MM.1S (cell line): Measurements from ENCODE around the gene SAE1.

ENCODE experiments used
- DNase-seq: peaks from one replicate; pipeline ENCODE4 v3.0.0-alpha.2; 2015
- H2AFZ ChIP-seq: fragments of 300-600 bp; sonication (generic); 2 replicates; pipeline ENCODE4 v1.6.0; 2016; ENCODE audit warnings: antibody characterized with exemption, low read length
- H3F3A ChIP-seq: fragments of 300-600 bp; sonication (generic); 2 replicates; pipeline ENCODE4 v1.6.1; 2016; ENCODE audit warnings: mild to moderate bottlenecking, antibody characterized with exemption, low read length, moderate library complexity, mixed read lengths; ENCODE audit not compliant: insufficient read depth
- H3K27ac ChIP-seq: fragments of 300-600 bp; sonication (generic); 2 replicates; pipeline ENCODE4 v1.5.1; 2016; ENCODE audit warnings: mild to moderate bottlenecking, low read length
- H3K27me3 ChIP-seq: fragments of 300-600 bp; sonication (generic); replicated peaks from 2 replicates; pipeline ENCODE4 v1.6.0; 2016; ENCODE audit warnings: low read length; ENCODE audit not compliant: insufficient read depth
- H3K36me3 ChIP-seq: fragments of 300-600 bp; sonication (generic); replicated peaks from 2 replicates; pipeline ENCODE4 v1.6.1; 2016; ENCODE audit warnings: mild to moderate bottlenecking, low read length, mixed read lengths; ENCODE audit not compliant: insufficient read depth
- H3K4me1 ChIP-seq: fragments of 300-600 bp; sonication (generic); 2 replicates; pipeline ENCODE4 v1.6.1; 2016; ENCODE audit warnings: low read length, mixed read lengths
- H3K4me2 ChIP-seq: fragments of 300-600 bp; sonication (generic); 2 replicates; pipeline ENCODE4 v1.6.0; 2016; ENCODE audit warnings: low read depth, low read length
- H3K4me3 ChIP-seq: fragments of 300-600 bp; sonication (generic); 2 replicates; pipeline ENCODE4 v1.5.1; 2016; ENCODE audit warnings: low read length, mixed read lengths
- H3K79me2 ChIP-seq: fragments of 300-600 bp; sonication (generic); 2 replicates; pipeline ENCODE4 v1.6.1; 2016; ENCODE audit warnings: mixed run types, low read length, mixed read lengths
- H3K9ac ChIP-seq: fragments of 300-600 bp; sonication (generic); 2 replicates; pipeline ENCODE4 v1.6.1; 2016; ENCODE audit warnings: low read length, mixed read lengths
- H3K9me2 ChIP-seq: fragments of 300-600 bp; sonication (generic); replicated peaks from 2 replicates; pipeline ENCODE4 v1.6.1; 2016; ENCODE audit warnings: mild to moderate bottlenecking, low read length, mixed read lengths; ENCODE audit not compliant: insufficient read depth
- H3K9me3 ChIP-seq: fragments of 300-600 bp; sonication (generic); replicated peaks from 2 replicates; pipeline ENCODE4 v1.6.1; 2016; ENCODE audit warnings: mild to moderate bottlenecking, low read length, mixed read lengths; ENCODE audit not compliant: insufficient read depth
- H4K20me1 ChIP-seq: fragments of 300-600 bp; sonication (generic); 2 replicates; pipeline ENCODE4 v1.6.1; 2016; ENCODE audit warnings: mild to moderate bottlenecking, low read length, moderate library complexity, mixed read lengths; ENCODE audit not compliant: insufficient read depth
- CTCF ChIP-seq: fragments of 300-600 bp; sonication (generic); IDR thresholded peaks from 2 replicates; pipeline ENCODE4 v1.5.1; 2016; ENCODE audit warnings: antibody characterized with exemption, low read length, mixed read lengths
- EZH2 ChIP-seq: fragments of 300-600 bp; sonication (generic); optimal IDR thresholded peaks from 2 replicates; pipeline ENCODE3; 2017; ENCODE audit warnings: low read depth, mild to moderate bottlenecking, antibody characterized with exemption, low read length, mixed read lengths
- EZH2phosphoT487 ChIP-seq: fragments of 300-600 bp; sonication (generic); IDR thresholded peaks from 2 replicates; pipeline ENCODE4 v1.6.1; 2018; ENCODE audit warnings: antibody characterized with exemption, low read length

The SAE1 gene

GRCh38 chr19:47105874-47106273 lies 24.8 kb upstream of the SAE1 start:
- no peak for DNase-seq

GRCh38 chr19:47106821-47107201 lies 23.8 kb upstream of the SAE1 start:
- H3K4me1 ChIP-seq: peaks cover 11% of the 10 kb centered on the region; the same call in 1 of the 2 replicates

More at GRCh38 chr19:47105874-47106273, 24.8 kb upstream of the SAE1 start:
- H2AFZ ChIP-seq: no peak overlapping the region
- peaks cover 82% of the 10 kb centered on the region for H3K79me2 ChIP-seq
- H3K9me2 ChIP-seq: no peaks in the 10 kb centered on the region
- H3K36me3 ChIP-seq: 0 out of 2 replicates have a peak, but pooled peaks cover 3% of the 10 kb centered on the region
- H4K20me1 ChIP-seq: no peaks in the 10 kb centered on the region
- no peak overlapping the region for H3K4me3 ChIP-seq
- TF ChIP-seq EZH2 (no peak), CTCF (no peak), EZH2phosphoT487 (no peak)
- H3K9me3 ChIP-seq: no peaks in the 10 kb centered on the region
- H3F3A ChIP-seq: peaks cover 23% of the 10 kb centered on the region
- H3K9ac ChIP-seq: no peak overlapping the region
- peaks cover 11% of the 10 kb centered on the region; the same call in 1 of the 2 replicates for H3K4me1 ChIP-seq
- H3K4me2 ChIP-seq: no peak overlapping the region
- H3K27me3 ChIP-seq: no peaks in the 10 kb centered on the region
- H3K27ac ChIP-seq: no peak overlapping the region

GRCh38 chr19:47107202-47107952 lies 23.3 kb upstream of the SAE1 start:
- H3K9ac ChIP-seq: no peak overlapping the region
- H3K4me1 ChIP-seq: peaks cover 11% of the 10 kb centered on the region; the same call in 1 of the 2 replicates
- no peak overlapping the region for H2AFZ ChIP-seq
- no peak overlapping the region for H3K27ac ChIP-seq
- DNase-seq: no peak
- H3K9me3 ChIP-seq: no peaks in the 10 kb centered on the region
- no peaks in the 10 kb centered on the region for H3K9me2 ChIP-seq
- H3K4me2 ChIP-seq: no peak overlapping the region
- H3K36me3 ChIP-seq: 0 out of 2 replicates have a peak, but pooled peaks cover 3% of the 10 kb centered on the region
- H3K27me3 ChIP-seq: no peaks in the 10 kb centered on the region
- no peaks in the 10 kb centered on the region for H4K20me1 ChIP-seq
- TF ChIP-seq CTCF (no peak), EZH2phosphoT487 (no peak), EZH2 (no peak)
- H3F3A ChIP-seq: peaks cover 31% of the 10 kb centered on the region
- H3K4me3 ChIP-seq: no peak overlapping the region
- peaks cover 81% of the 10 kb centered on the region for H3K79me2 ChIP-seq

More at GRCh38 chr19:47106821-47107201, 23.8 kb upstream of the SAE1 start:
- Histone ChIP-seq H3F3A (peaks cover 29% of the 10 kb centered on the region), H3K9me2 (no peaks in the 10 kb centered on the region), H3K36me3 (0 out of 2 replicates have a peak, but pooled peaks cover 3% of the 10 kb centered on the region), H3K4me3 (no peak overlapping the region), H3K4me2 (no peak overlapping the region), H3K9ac (no peak overlapping the region), H3K9me3 (no peaks in the 10 kb centered on the region), H3K27me3 (no peaks in the 10 kb centered on the region), H3K27ac (no peak overlapping the region), H4K20me1 (no peaks in the 10 kb centered on the region), H3K79me2 (peaks cover 84% of the 10 kb centered on the region), H2AFZ (no peak overlapping the region)
- DNase-seq: no peak
- TF ChIP-seq CTCF (no peak), EZH2phosphoT487 (no peak), EZH2 (no peak)
